Measurements from ENCODE around the gene TULP1. TPM values are rescaled to one million over a fixed set of nuclear protein-coding genes. Genes with fewer than 3 reads are reported as not detected.
"Not testable (repeated sequence)": the region's sequence is repeated elsewhere in the genome, so short reads cannot be mapped to it uniquely, and the experiment has no call there.

The TULP1 gene
- total RNA-seq, 3 donors from 2014 or later, result not detected

DNA sequence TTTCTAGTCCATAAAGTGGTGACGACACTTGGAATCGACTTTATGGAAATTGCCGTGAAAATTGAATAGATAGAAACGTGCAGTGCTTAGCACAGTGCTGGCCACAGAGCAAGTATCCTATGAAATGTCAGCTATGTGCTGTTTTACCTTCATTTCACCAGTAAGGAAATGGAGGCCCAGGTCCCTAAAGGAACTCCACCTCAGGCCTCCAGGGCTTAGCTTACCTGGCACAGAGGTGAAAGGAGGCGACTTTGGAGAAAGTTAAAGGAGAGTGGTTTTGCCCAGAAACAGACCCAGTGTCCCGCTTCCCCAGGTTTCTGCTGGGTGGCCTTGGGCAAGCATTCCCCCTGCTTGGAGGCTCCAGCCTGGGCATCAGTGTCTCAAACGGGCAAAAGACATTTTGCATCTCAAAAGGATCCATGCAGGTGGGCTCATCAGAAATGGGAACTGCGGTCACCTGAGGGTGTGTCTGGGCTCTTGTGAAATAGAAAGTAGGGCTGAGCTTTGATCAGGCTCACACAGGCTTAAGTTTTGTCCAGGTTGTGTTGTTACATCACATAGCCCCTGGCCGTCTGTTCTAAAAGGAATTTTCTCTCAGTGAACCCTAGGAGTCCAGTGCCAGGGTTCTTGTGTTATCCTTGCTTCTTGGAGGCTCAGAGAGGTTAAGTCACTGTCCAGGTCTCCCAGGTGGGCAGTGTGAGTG, 6.8 kb upstream of the TULP1 start:
- Histone ChIP-seq H3K36me3 (ENCODE audit: low read depth) (no peaks in the 10 kb centered on the region), H3K9me3 (no peaks in the 10 kb centered on the region), H3K4me3 (no peak overlapping the region), H3K4me1 (ENCODE audit: low read depth) (no peaks in the 10 kb centered on the region)
- ATAC-seq (no peak), DNase-seq (no peak)
- intact Hi-C loops (cut with DNase I, micrococcal nuclease), result loop anchor here (5.0 to 10.0 kb wide), 2 partner anchors 55 to 218 kb away; partner anchors contain the start of gene ARMC12 (in 2 of the 2)
- TF ChIP-seq, protein P1, sequence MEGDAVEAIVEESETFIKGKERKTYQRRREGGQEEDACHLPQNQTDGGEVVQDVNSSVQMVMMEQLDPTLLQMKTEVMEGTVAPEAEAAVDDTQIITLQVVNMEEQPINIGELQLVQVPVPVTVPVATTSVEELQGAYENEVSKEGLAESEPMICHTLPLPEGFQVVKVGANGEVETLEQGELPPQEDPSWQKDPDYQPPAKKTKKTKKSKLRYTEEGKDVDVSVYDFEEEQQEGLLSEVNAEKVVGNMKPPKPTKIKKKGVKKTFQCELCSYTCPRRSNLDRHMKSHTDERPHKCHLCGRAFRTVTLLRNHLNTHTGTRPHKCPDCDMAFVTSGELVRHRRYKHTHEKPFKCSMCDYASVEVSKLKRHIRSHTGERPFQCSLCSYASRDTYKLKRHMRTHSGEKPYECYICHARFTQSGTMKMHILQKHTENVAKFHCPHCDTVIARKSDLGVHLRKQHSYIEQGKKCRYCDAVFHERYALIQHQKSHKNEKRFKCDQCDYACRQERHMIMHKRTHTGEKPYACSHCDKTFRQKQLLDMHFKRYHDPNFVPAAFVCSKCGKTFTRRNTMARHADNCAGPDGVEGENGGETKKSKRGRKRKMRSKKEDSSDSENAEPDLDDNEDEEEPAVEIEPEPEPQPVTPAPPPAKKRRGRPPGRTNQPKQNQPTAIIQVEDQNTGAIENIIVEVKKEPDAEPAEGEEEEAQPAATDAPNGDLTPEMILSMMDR (IDR thresholded peaks at IDR 0.05), result no peak

DNA sequence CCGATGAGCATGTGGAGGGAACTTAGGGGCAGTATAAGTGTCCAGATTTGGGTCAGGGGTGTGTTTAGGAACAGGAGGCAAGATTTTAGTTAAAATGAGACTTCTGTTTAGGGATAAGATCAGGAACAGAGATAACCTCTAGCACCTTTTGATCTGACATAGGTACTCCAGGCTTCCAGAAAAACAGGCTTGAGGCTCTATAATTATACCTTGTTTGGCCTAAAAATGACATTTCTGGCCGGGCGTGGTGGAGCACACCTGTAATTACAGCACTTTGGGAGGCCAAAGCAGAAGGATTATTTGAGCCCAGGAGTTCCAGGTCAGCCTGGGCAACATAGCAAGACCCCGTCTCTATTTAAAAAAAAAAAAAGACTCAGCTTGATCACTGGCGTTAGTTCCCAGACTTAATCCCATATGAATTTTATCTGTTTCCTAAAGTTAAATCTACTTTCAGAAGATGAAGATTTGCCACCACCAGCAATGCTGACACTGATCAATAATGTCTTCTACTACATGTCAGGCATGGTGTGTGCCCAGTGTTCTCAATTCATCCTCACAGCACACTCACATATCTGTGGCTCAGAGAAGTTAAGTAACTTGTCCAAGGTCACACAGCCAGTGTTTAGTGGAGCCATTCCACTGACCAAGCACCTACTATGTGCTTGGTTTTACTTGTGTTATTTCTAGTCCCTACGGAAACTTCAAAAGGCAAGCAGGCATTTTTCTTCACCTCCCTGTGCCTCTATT, 6.0 kb upstream of the TULP1 start:
- no peaks in the 10 kb centered on the region for H3K9me3 ChIP-seq
- no peaks in the 10 kb centered on the region for H3K36me3 ChIP-seq (ENCODE audit: low read depth)
- H3K4me1 ChIP-seq (ENCODE audit: low read depth), result no peaks in the 10 kb centered on the region
- DNase-seq (no peak), ATAC-seq (no peak)
- TF ChIP-seq, protein P1 (IDR thresholded peaks at IDR 0.05), result no peak
- H3K4me3 ChIP-seq, result no peak overlapping the region
- intact Hi-C loops (cut with DNase I, micrococcal nuclease), result no loop called here

DNA sequence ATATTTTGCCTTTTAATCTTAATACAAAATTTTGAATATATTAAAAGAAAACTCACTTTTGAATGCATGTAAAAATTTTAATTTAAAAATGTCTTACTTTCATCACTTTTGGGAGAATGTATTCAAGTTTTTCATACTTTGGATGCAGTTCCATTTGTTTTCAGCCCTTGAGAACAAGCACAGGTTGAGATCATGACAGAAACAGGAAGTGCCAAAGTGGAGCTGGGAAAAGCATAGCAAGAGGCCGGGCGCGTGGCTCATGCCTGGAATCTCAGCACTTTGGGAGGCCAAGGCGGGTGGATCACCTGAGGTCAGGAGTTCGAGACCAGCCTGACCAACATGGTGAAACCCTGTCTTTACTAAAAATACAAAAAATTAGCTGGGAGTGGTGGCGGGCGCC, 5.3 kb upstream of the TULP1 start:
- H3K9me3 ChIP-seq; H3K4me3 ChIP-seq; intact Hi-C loops (cut with DNase I, micrococcal nuclease); H3K4me1 ChIP-seq (ENCODE audit: low read depth); DNase-seq; ATAC-seq; H3K36me3 ChIP-seq (ENCODE audit: low read depth): not testable (repeated sequence)

DNA sequence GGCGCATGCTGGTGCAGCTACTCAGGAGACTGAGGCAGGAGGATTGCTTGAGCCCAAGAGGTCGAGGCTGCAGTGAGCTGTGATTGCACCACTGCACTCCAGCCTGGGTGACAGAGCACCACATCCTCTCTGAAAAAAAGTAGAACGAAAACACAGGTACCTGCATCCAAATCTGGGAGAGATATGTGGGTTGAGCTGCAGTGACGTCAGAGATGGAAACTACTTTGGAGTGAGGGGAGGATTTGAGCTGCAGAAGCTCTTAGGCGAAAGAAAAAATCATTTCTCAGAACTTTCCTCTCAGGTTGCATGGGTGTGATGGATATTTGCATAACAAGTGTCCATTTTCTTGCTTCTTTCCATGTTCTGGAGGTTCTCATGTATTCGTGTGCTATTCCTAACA, 4.0 kb upstream of the TULP1 start:
- no peaks in the 10 kb centered on the region for H3K36me3 ChIP-seq (ENCODE audit: low read depth)
- H3K9me3 ChIP-seq, result no peaks in the 10 kb centered on the region
- intact Hi-C loops (cut with DNase I, micrococcal nuclease), result no loop called here
- DNase-seq (no peak), ATAC-seq (no peak)
- H3K4me1 ChIP-seq (ENCODE audit: low read depth), result no peaks in the 10 kb centered on the region
- no peak overlapping the region for H3K4me3 ChIP-seq
- TF ChIP-seq, protein P1 (IDR thresholded peaks at IDR 0.05), result no peak

DNA sequence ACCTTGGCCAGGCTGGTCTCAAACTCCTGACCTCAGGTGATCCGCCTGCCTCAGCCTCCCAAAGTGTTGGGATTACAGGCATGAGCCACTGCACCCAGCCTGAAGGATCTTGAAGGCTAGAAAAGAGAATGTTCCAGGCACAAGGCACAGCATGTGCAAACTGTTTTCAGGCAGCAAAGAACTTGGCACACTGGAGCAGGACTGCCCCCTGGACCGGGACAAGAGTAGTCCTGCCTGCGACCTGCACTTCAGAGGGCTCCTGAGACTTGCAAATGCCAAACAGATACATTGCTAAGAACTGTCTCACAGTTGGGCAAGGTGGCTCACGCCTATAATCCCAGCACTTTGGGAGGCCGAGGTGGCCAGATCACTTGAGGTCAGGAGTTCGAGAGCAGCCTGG, 3.2 kb upstream of the TULP1 start:
- intact Hi-C loops (cut with DNase I, micrococcal nuclease); H3K4me3 ChIP-seq; DNase-seq; H3K9me3 ChIP-seq; H3K36me3 ChIP-seq (ENCODE audit: low read depth); ATAC-seq; H3K4me1 ChIP-seq (ENCODE audit: low read depth): not testable (repeated sequence)

DNA sequence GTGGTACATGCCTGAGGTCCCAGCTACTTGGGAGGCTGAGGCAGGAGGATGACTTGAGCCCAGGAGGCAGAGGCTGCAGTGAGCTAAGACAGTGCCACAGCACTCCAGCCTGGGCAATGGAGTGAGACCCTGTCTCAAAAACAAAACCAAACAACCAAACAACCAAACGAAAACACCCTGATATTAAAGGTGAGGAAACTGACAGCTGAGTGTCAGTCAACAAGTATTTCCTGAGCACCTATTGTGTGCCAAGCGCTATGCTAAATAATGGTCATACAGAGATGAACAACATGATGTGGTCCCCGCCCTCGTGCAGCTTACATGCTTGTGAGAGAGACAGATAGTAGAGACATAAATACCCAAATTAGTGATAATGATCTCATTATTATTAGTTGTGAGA, 1.9 kb upstream of the TULP1 start:
- TF ChIP-seq, protein P1 (IDR thresholded peaks at IDR 0.05), result no peak
- Histone ChIP-seq H3K4me3 (no peak overlapping the region), H3K36me3 (ENCODE audit: low read depth) (no peaks in the 10 kb centered on the region), H3K4me1 (ENCODE audit: low read depth) (no peaks in the 10 kb centered on the region), H3K9me3 (no peaks in the 10 kb centered on the region)
- DNase-seq (no peak), ATAC-seq (no peak)
- intact Hi-C loops (cut with DNase I, micrococcal nuclease), result no loop called here

Data from mucosa of descending colon (tissue), 3 donors.